SK-N-SH treated with all-trans-retinoic acid at 6 μM for 48 hours (cell line): Measurements from ENCODE around the gene SPACA9.

Source experiments
- RARB ChIP-seq: fragments of 250-450 bp; sonication (Bioruptor Pico); IDR thresholded peaks from 2 replicates; pipeline ENCODE4 v1.8.0; 2021; ENCODE audit warnings: mild to moderate bottlenecking, moderate library complexity
- TOX ChIP-seq: fragments of 250-450 bp; sonication (Bioruptor Pico); IDR thresholded peaks from 2 replicates; pipeline ENCODE4 v1.8.0; 2021; ENCODE audit warnings: mild to moderate bottlenecking, moderate library complexity, borderline replicate concordance
- ZFP30 ChIP-seq: fragments of 450-650 bp; formaldehyde crosslinking; IDR thresholded peaks from 2 replicates; pipeline ENCODE4 v1.5.0; 2022; ENCODE audit warnings: mild to moderate bottlenecking, moderate library complexity

DNA sequence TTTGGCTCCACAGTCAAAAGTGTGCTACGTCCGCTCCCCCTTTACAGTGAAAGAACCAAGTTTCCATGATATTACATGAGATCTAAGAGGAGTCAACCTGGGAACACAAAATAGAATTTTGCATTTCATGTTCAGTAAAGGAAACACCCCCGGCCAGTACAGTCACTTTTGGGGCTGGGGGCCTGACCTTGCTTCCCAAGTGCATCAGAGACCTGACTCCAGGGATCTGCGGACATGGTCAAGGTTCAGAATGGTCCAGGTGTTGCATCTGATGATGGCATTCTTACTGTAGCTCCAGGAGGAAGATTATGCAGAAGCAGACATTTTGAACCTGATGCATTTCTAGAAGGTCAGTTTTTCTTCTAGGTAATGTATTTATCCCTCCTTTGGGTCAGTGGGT lies 40.4 kb upstream of the SPACA9 start:
- TF ChIP-seq ZFP30 = no peak
- no peak for TF ChIP-seq TOX (CRISPR knock-in tag)
- no peak for TF ChIP-seq RARB (CRISPR knock-in tag)
